ENCODE data around the gene CST7. TPM values are rescaled to one million over a fixed set of nuclear protein-coding genes. Genes with fewer than 3 reads are reported as not detected.

The CST7 gene
- total RNA-seq, 4 donors from 2014 or later = 2.5 to 6.1 (median 4.1) TPM

DNA sequence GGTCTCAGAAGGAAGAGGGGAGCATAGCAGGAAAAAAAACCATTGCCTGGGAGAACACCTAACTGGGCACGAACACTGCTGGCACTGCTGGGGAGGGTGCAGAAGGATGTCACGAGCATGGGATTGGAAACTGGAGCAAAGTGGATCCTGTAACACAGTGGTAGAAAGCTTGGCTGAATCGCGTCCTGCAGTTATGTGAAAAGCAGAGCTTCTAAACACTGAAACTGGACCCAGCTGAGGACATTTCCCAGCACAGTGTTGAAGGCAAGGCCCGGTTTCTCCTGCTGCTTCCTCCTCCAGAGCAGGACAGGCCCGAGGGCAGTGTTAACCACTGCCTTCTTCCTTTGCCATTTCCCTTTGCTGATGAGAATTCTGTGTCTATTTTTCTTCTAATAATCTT lies 36.7 kb downstream of the CST7 start:
- Histone ChIP-seq H3K27me3 (no peaks in the 10 kb centered on the region), H3K9me3 (no peaks in the 10 kb centered on the region), H3K4me3 (no peak overlapping the region), H3K4me1 (peaks cover 0 to 7% (median 7%) of the 10 kb centered on the region in 3 donors), H3K27ac (no peak overlapping the region), H3K36me3 (peaks cover 0 to 26% (median 0%) of the 10 kb centered on the region in 3 donors)
- intact Hi-C loops (cut with DNase I) = no loop called here
- TF ChIP-seq POLR2A (IDR thresholded peaks at IDR 0.05) = no peak
- TF ChIP-seq, protein P1, sequence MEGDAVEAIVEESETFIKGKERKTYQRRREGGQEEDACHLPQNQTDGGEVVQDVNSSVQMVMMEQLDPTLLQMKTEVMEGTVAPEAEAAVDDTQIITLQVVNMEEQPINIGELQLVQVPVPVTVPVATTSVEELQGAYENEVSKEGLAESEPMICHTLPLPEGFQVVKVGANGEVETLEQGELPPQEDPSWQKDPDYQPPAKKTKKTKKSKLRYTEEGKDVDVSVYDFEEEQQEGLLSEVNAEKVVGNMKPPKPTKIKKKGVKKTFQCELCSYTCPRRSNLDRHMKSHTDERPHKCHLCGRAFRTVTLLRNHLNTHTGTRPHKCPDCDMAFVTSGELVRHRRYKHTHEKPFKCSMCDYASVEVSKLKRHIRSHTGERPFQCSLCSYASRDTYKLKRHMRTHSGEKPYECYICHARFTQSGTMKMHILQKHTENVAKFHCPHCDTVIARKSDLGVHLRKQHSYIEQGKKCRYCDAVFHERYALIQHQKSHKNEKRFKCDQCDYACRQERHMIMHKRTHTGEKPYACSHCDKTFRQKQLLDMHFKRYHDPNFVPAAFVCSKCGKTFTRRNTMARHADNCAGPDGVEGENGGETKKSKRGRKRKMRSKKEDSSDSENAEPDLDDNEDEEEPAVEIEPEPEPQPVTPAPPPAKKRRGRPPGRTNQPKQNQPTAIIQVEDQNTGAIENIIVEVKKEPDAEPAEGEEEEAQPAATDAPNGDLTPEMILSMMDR (IDR thresholded peaks at IDR 0.05) = no peak
- 75 to 89% methylated on average over 6 of the region's 6 CpGs for WGBS, 2 donors
- no peak for DNase-seq

DNA sequence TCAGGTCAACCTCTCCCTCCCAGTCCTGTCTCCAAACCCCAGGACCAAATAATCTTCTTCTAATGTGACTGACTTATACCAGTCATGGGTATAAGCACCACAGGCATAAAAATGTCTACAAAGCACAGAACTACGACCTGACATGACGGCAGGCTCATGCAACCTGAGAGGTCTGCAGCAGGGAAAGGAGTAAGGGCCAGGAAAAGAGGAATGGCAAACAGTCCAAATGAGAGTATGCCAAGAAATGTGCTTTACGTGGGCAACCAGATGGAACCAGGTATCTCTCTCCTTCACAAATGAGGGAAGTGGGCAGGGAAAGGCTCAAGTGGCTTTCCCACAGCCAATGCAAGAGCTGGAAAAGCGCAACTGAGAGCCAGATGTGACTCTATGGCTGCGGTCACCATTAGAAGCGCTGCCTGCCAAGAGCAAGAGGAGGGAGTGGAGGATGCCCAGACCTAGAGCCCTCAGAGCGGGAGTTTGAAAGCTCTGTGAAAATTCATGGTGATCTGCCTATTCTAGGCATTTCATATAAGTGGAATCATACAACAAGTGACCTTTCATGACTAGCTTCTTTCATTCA lies 37.5 kb downstream of the CST7 start:
- H3K4me1 ChIP-seq = peaks cover 0 to 15% (median 14%) of the 10 kb centered on the region in 3 donors
- H3K36me3 ChIP-seq = peaks cover 0 to 19% (median 0%) of the 10 kb centered on the region in 3 donors
- intact Hi-C loops (cut with DNase I) = no loop called here
- TF ChIP-seq POLR2A (IDR thresholded peaks at IDR 0.05) = no peak
- TF ChIP-seq, protein P1 (IDR thresholded peaks at IDR 0.05) = no peak
- H3K27me3 ChIP-seq = no peaks in the 10 kb centered on the region
- no peak overlapping the region for H3K27ac ChIP-seq
- H3K4me3 ChIP-seq = no peak overlapping the region
- no peak for DNase-seq
- WGBS, 2 donors = 92 to 94% methylated on average over 7 of the region's 7 CpGs
- H3K9me3 ChIP-seq = no peaks in the 10 kb centered on the region

DNA sequence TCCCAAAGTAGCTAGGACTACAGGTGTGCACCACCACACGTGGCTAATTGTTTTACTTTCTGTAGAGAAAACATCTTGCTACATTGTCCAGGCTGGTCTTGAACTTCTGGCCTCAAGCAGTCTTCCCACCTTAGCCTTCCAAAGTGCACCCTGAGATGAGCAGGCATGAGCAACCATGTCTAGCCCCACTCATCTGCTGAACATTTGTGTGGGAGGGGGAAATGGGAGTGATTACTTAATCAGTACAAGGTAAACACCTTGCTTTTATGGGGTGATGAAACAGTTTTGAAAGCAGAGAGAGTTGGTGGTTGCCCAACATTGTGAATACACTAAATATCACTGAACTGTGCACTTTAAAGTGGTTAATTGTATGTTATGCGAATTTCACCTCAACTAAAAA lies 38.2 kb downstream of the CST7 start:
- Histone ChIP-seq H3K27me3 (no peaks in the 10 kb centered on the region), H3K4me1 (peaks cover 0 to 22% (median 15%) of the 10 kb centered on the region in 3 donors), H3K27ac (no peak overlapping the region), H3K36me3 (peaks cover 0 to 12% (median 0%) of the 10 kb centered on the region in 3 donors), H3K9me3 (no peaks in the 10 kb centered on the region), H3K4me3 (no peak overlapping the region)
- TF ChIP-seq, protein P1 (IDR thresholded peaks at IDR 0.05) = no peak
- intact Hi-C loops (cut with DNase I) = no loop called here
- no peak for DNase-seq
- 71 to 75% methylated on average over 2 of the region's 2 CpGs for WGBS, 2 donors

DNA sequence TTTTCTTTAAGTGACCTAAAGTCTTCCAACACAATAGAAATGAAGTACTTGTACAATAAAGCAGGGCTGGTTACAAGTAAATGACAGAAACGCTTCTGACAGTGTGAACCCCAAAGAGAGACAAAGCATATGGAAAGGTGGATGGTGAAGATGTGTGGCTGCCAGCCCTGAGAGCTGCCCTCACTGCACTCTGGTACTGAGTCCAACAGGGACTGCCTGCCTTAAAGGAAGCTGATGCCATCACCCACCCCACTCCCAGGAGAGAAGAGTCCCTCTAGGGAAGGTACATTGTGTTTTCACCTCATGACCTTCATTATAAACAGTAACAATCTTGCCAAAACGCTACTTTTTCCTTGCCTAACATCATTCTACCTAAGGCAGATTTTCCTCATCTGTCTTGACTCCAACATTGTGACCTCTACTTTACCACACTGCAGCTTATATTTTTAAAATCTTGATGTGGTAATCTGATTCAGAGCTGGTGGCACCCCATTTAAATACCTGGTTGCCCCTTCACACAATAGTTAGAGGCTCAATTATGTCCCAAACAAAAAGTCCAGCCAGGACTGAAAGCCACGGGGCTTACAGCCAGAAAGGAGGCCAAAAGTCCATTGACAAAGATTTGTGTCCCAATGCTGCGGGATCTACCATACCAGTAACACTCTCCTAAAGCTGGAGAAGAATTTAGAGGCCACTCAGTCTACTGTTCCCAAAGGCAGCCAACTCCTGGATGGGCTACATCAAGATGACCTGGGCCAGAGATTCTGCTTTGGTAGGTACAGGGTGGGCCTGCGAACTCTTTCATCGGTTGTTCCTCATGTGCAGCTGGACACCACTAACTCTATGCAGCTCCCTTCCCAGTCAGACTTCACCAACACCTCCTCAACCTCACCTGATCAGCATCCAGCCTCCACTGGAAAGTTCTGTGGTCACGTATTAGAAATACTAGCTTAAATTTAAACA lies 39.1 kb downstream of the CST7 start:
- Histone ChIP-seq H3K27me3 (no peaks in the 10 kb centered on the region), H3K4me1 (peaks cover 0 to 27% (median 15%) of the 10 kb centered on the region in 3 donors), H3K36me3 (peaks cover 0 to 3% (median 0%) of the 10 kb centered on the region in 3 donors), H3K9me3 (no peaks in the 10 kb centered on the region), H3K27ac (no peak overlapping the region), H3K4me3 (no peak overlapping the region)
- intact Hi-C loops (cut with DNase I) = no loop called here
- TF ChIP-seq, protein P1 (IDR thresholded peaks at IDR 0.05) = no peak
- no peak for TF ChIP-seq POLR2A (IDR thresholded peaks at IDR 0.05)
- 84 to 85% methylated on average over 7 of the region's 7 CpGs for WGBS, 2 donors
- DNase-seq = no peak

DNA sequence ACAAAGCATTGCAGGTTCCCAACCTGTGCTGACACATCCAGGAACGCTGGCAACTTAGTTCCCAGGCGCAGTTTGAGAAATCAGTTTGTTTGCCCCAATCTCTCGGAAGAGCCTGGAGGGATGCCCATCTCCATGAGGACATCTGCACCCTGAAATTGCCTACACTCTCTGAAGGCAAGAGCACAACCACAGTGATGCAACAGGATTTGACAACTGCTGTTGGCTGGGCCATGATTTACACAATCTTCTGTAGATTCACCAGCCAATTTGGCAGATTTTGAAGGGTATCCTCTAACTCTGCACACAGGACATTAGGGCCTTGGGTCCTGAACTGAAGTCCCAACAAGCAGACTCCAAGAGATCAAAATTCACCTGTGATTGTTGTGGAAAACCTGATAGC lies 40.1 kb downstream of the CST7 start:
- H3K9me3 ChIP-seq = no peaks in the 10 kb centered on the region
- no peaks in the 10 kb centered on the region for H3K27me3 ChIP-seq
- H3K4me1 ChIP-seq = peaks cover 0 to 37% (median 19%) of the 10 kb centered on the region in 3 donors
- no peaks in the 10 kb centered on the region for H3K36me3 ChIP-seq
- 68 to 72% methylated on average over 3 of the region's 3 CpGs for WGBS, 2 donors
- TF ChIP-seq, protein P1 (IDR thresholded peaks at IDR 0.05) = no peak
- no peak for TF ChIP-seq POLR2A (IDR thresholded peaks at IDR 0.05)
- no peak overlapping the region for H3K27ac ChIP-seq
- DNase-seq = no peak
- H3K4me3 ChIP-seq = no peak overlapping the region
- intact Hi-C loops (cut with DNase I) = no loop called here

Measured in esophagus squamous epithelium (tissue), 5 donors.